ENCODE data around the gene ADRA2C.

DNA sequence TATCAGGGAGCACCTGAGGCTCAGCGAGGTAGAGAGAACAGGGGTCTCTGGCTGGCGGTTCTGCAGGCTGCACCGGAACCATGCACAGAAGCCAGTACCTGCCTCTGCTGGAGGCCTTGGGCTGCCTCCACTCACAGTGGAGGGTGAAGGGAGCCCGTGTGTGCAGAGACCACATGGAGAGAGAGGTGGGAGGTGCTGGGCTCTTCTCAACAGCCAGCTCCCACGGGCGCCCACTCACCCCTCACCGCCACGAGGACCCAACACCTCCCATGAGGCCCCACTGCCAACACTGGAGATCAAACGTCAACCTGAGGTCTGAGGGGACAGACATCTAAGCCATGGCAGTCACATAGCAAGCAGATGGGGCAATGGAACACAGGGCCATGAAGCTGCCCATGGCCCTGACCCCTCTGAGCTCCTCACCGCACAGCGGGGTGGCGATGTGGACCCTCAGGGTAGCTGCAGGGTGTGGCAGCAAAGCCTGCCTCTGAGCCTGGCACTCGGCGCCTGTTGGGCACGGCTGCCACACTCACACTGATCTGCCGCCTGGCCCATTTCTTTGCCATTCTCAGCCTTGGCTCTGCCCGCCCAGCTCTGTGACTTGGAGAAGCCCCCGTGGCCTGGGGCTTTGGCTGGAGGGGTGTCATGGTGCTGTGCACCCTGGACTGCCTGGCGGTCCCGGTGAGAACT, 44.8 kb downstream of the ADRA2C start:
- TF ChIP-seq POLR2A (IDR thresholded peaks at IDR 0.05) (no peak), CTCF (IDR thresholded peaks at IDR 0.05) (no peak), EP300 (IDR thresholded peaks at IDR 0.05) (no peak), POLR2AphosphoS5 (IDR thresholded peaks at IDR 0.05) (no peak)

All from sigmoid colon (tissue), 4 donors.